Measurements from ENCODE around the gene SCN8A.

The SCN8A gene

GRCh38 chr12:51841727-51842126 is 250.7 kb downstream of the SCN8A start:
- no peak overlapping the region for H3K27ac ChIP-seq
- H3K4me3 ChIP-seq: no peak overlapping the region
- no peak for DNase-seq (ENCODE audit: low spot score)
- no peak for TF ChIP-seq CTCF (IDR thresholded peaks at IDR 0.05)

DNA sequence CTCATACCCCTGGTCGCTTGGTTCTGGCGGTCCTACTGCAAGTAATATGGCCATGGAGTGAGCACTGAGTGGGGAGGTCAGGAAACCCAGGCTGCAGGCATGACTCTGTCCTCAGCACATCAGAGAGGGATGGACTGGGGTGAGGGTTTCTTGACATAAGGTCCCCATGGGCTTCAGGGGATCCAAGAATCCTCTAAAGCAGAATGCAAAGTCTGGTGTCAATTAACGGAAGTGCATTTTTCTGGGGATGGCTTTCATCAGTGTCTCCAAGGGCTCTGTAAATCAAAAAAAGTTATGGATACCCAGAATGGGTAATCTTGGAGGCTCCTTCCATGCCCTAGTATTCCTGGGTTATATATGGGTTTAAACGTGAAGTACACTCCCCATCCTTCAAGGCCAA is 253.8 kb downstream of the SCN8A start:
- TF ChIP-seq CTCF (IDR thresholded peaks at IDR 0.05): no peak

DNA sequence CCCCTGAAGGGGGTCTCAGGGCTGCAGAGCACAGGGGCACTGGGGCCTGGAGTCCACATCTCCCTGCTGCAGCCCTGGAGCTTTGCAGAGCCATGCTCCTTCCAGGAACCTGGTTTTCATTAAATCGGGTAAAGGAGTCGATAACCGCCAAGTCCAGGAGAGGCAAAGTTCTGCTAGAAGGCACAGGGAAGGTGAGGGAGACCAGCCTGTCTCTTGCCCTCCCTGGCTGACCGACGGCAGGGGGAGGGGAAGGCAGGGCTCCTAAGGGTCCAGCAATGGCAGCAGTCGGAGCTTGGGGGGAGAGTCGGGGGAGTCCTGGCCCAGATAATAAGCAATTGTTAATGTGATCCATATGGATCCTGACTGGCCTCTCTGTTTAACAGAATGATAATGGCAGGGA is 254.4 kb downstream of the SCN8A start:
- Histone ChIP-seq H3K27ac (no peak overlapping the region), H3K4me3 (no peak overlapping the region)
- DNase-seq (ENCODE audit: low spot score): no peak
- TF ChIP-seq CTCF (IDR thresholded peaks at IDR 0.05): no peak

More for the DNA sequence above, 253.8 kb downstream of the SCN8A start:
- Histone ChIP-seq H3K27ac (no peak overlapping the region), H3K4me3 (no peak overlapping the region)
- DNase-seq (ENCODE audit: low spot score): no peak

DNA sequence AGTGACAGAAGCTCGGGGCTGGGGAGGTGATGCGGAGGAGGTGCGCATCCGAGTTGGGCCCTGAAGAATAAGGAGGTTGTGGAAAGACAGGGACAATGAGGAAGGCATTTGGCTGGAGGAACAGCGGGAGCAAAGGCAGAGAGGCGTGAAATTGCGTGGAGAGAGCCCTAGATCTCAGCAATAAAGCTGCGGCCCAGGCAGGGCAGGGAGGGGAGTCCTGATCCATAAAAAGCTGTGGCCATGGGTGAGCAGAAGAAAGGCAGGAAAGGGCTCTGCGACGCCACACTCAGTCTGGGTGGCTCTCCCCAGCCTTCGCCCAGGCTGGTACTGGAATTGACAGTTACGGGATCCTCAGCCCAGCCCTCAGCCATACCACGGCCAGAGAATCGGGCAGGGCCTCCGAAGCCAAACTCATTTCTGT is 255.2 kb downstream of the SCN8A start:
- Histone ChIP-seq H3K27ac (peak overlapping the region in 1 of 2 donors; percentile 86), H3K4me3 (peak overlapping the region; percentile 73)
- no peak for TF ChIP-seq CTCF (IDR thresholded peaks at IDR 0.05)
- DNase-seq (ENCODE audit: low spot score): no peak

DNA sequence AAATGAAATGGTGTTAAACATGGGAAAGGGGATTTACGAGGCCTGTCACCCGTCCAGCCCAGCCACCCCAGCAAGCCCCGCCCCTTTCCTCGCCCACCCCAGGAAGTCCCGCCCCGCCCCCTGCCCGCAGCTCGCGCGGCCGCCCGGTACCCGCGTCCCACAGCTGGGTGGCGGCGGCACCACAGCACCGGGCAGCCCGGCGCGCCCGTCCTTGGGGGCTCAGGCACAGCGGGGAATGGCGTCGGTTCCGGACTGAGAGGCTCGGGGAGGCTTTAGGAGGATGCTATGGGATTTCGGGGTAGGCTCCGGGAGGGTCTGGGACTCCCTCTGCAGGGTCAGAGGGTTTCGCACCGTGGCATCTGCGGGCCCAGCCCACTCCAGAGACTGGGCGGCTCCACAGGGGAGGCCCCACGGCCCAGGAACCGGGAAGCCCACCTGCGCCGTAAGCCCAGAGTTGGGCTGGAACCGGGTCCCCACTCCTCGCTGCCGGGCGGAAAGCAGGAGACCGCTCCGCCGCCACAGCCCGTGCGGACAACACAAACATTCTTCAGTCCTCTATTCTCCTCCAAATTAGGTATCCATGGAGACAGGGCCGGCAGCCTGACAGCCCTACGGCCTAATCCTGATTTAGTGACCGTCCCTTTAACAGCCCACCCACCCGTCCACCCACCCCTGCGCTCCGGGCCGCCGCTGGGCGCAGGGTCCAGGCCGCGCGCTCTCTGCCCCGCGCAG is 256.0 kb downstream of the SCN8A start:
- DNase-seq (ENCODE audit: low spot score): no peak
- peak overlapping the region; percentile 17 to 86 for H3K27ac ChIP-seq
- peak overlapping the region; percentile 73 for H3K4me3 ChIP-seq
- no peak for TF ChIP-seq CTCF (IDR thresholded peaks at IDR 0.05)

GRCh38 chr12:51847643-51848325 is 256.8 kb downstream of the SCN8A start:
- H3K4me3 ChIP-seq: peak overlapping the region; percentile 73
- H3K27ac ChIP-seq: peak overlapping the region; percentile 17 to 86
- no peak for DNase-seq (ENCODE audit: low spot score)
- TF ChIP-seq CTCF (IDR thresholded peaks at IDR 0.05): no peak

GRCh38 chr12:51848326-51848727 is 257.3 kb downstream of the SCN8A start, which contains the start of gene FIGNL2:
TSS of gene FIGNL2 (minus strand) at chr12:51848718. CDS start at chr12:51822413, 26,305 bp downstream.
- no peak for TF ChIP-seq CTCF (IDR thresholded peaks at IDR 0.05)
- Histone ChIP-seq H3K4me3 (peak within 1 kb of the TSS; percentile 73), H3K27ac (peak within 1 kb of the TSS; percentile 16 to 86)
- no peak for DNase-seq (ENCODE audit: low spot score)
